Lower leg skin (tissue), 3 donors: ENCODE results near the gene CWC22.

Experiments used
- CTCF ChIP-seq, 3 donors: fragments of 450-650 bp; IDR thresholded peaks; one replicate each; pipeline ENCODE4 v1.5.1; 2016; ENCODE audit warnings: antibody characterized with exemption in 3 of 3, mild to moderate bottlenecking in 3 of 3, moderate library complexity in 2 of 3
- POLR2A ChIP-seq, 2 donors: fragments of 450-650 bp; IDR thresholded peaks; one replicate each; pipeline ENCODE4 v1.6.1; 2016 to 2017; ENCODE audit warnings: antibody characterized with exemption in 2 of 2, mild to moderate bottlenecking in 1 of 2, moderate library complexity in 1 of 2

DNA sequence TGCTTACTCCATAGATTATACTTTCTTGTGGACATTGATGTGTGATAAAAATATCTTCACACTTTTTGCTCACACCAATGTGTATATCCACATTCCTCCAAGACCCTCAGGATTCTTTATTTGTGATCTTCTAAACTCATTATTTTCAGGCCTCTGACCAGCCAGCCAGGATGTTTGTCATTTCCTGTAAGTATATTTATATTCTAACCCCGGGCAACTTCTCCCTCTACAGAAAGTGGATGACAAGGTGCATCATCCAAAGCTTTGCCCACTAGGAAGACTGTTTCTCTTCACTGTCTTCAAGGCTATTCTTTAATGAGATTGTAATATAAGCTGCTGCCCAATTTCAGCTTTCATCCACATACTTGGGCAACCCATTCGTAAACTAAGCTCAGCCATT is 3.6 kb upstream of the CWC22 start:
- TF ChIP-seq CTCF (IDR thresholded peaks at IDR 0.05) (no peak), POLR2A (IDR thresholded peaks at IDR 0.05) (no peak)
